Activated CD8-positive, alpha-beta memory T cell treated with anti-CD3 and anti-CD28 coated beads, Interleukin-2, amount 10 ng/mL, durations not matched to agents 7 days and 5 days (primary cell): ENCODE data around the gene EHMT1. TPM values are rescaled to one million over a fixed set of nuclear protein-coding genes. Genes with fewer than 3 reads are reported as not detected.

Source experiments
- ATAC-seq: fragments of 150-1000 bp; cut with Tn5 transposase; one replicate; pipeline ENCODE4 v1.10.0; 2021; ENCODE audit warnings: moderate library complexity
- CTCF ChIA-PET: fragments of 350-600 bp; sonication (Branson Sonifier 250); formaldehyde crosslinking; loops from one replicate; lab custom pipeline; 2021; ENCODE audit warnings: antibody characterized with exemption; lab: Charles Lee
- DNase-seq: peaks from one replicate; pipeline ENCODE4 v3.0.0-alpha.2; 2020
- H3K27ac Mint-ChIP-seq: one replicate; pipeline ENCODE4 v1.8.0; 2021; ENCODE audit warnings: mild to moderate bottlenecking, mixed read lengths
- H3K27me3 Mint-ChIP-seq: one replicate; pipeline ENCODE4 v1.8.0; 2021; ENCODE audit warnings: mixed read lengths
- H3K36me3 Mint-ChIP-seq: one replicate; pipeline ENCODE4 v1.8.0; 2021; ENCODE audit warnings: mild to moderate bottlenecking, mixed read lengths
- H3K4me1 Mint-ChIP-seq: one replicate; pipeline ENCODE4 v1.8.0; 2021; ENCODE audit warnings: mixed read lengths
- H3K4me3 Mint-ChIP-seq: one replicate; pipeline ENCODE4 v1.8.0; 2021; ENCODE audit warnings: mild to moderate bottlenecking, moderate library complexity, mixed read lengths
- H3K9me3 Mint-ChIP-seq: one replicate; pipeline ENCODE4 v1.8.0; 2022; ENCODE audit warnings: low read depth, mixed read lengths
- total RNA-seq, 2 experiments: library from RNA; stranded (reverse); gene quantifications; one replicate each; pipeline ENCODE4 v1.2.3, GENCODE V29; 2021

Gene EHMT1
- total RNA-seq = 100 to 1,000 TPM in 1 of 2 experiments, 10 to 100 TPM in 1; 99.9 to 130 TPM

- Mint-ChIP-seq H3K27ac (peak within 1 kb of the TSS; percentile 89), H3K9me3 (no peaks in the 10 kb centered on the region), H3K4me3 (peak within 1 kb of the TSS; percentile 84), H3K27me3 (no peaks in the 10 kb centered on the region), H3K36me3 (peaks cover 19% of the 10 kb centered on the region), H3K4me1 (peaks cover 40% of the 10 kb centered on the region)
- CTCF ChIA-PET = interaction anchor here (0.6 to 2.2 kb wide), 7 partner anchors 10 to 67 kb away, joined by 3 to 15 read pairs (median 3); partner anchors contain the start of genes DPH7 and MRPL41
- DNase-seq (peak; percentile 91), ATAC-seq (peak; percentile 88)
Observed at GRCh38 chr9:137618105-137619067, at the start of gene EHMT1. EHMT1 (plus strand) TSS chr9:137619005; CDS start chr9:137619029, 24 bp downstream.

GRCh38 chr9:137569609-137570203, 49.1 kb upstream of the EHMT1 start:
- no peak overlapping the region for H3K4me3 Mint-ChIP-seq
- ATAC-seq = no peak
- peaks cover 5% of the 10 kb centered on the region for H3K4me1 Mint-ChIP-seq
- peaks cover 28% of the 10 kb centered on the region for H3K36me3 Mint-ChIP-seq
- H3K9me3 Mint-ChIP-seq = no peaks in the 10 kb centered on the region
- H3K27ac Mint-ChIP-seq = no peak overlapping the region
- CTCF ChIA-PET = interaction anchor here (1.3 kb wide), 1 partner anchor 10 kb away, joined by 4 read pairs; no protein-coding TSS in a partner anchor
- no peaks in the 10 kb centered on the region for H3K27me3 Mint-ChIP-seq
- DNase-seq = no peak

GRCh38 chr9:137570566-137570965, 48.2 kb upstream of the EHMT1 start:
- no peaks in the 10 kb centered on the region for H3K27me3 Mint-ChIP-seq
- H3K4me1 Mint-ChIP-seq = peaks cover 10% of the 10 kb centered on the region
- ATAC-seq (no peak), DNase-seq (no peak)
- CTCF ChIA-PET = interaction anchor here (1.3 kb wide), 1 partner anchor 9 kb away, joined by 4 read pairs; no protein-coding TSS in a partner anchor
- H3K9me3 Mint-ChIP-seq = no peaks in the 10 kb centered on the region
- no peak overlapping the region for H3K4me3 Mint-ChIP-seq
- peaks cover 32% of the 10 kb centered on the region for H3K36me3 Mint-ChIP-seq
- no peak overlapping the region for H3K27ac Mint-ChIP-seq

GRCh38 chr9:137574192-137574591, 44.6 kb upstream of the EHMT1 start:
- CTCF ChIA-PET = interaction anchor here (2.7 kb wide), 1 partner anchor 14 kb away, joined by 8 read pairs; no protein-coding TSS in a partner anchor
- no peak for DNase-seq
- H3K36me3 Mint-ChIP-seq = peaks cover 39% of the 10 kb centered on the region

GRCh38 chr9:137575364-137575715, 43.5 kb upstream of the EHMT1 start:
- Mint-ChIP-seq H3K4me1 (peaks cover 35% of the 10 kb centered on the region), H3K4me3 (no peak overlapping the region), H3K36me3 (peaks cover 34% of the 10 kb centered on the region), H3K27ac (peak overlapping the region; percentile 79), H3K27me3 (no peaks in the 10 kb centered on the region), H3K9me3 (no peaks in the 10 kb centered on the region)
- DNase-seq = peak; percentile 51
- CTCF ChIA-PET = interaction anchor here (1.3 to 2.7 kb wide), 2 partner anchors 13 to 23 kb away, joined by 4 to 8 read pairs; partner anchors contain the start of gene MRPL41
- ATAC-seq = no peak

More at GRCh38 chr9:137574192-137574591, 44.6 kb upstream of the EHMT1 start:
- H3K4me1 Mint-ChIP-seq = peaks cover 34% of the 10 kb centered on the region
- H3K27me3 Mint-ChIP-seq = no peaks in the 10 kb centered on the region
- H3K9me3 Mint-ChIP-seq = no peaks in the 10 kb centered on the region
- ATAC-seq = no peak
- no peak overlapping the region for H3K27ac Mint-ChIP-seq
- no peak overlapping the region for H3K4me3 Mint-ChIP-seq

- Mint-ChIP-seq H3K27ac (peak overlapping the region; percentile 79), H3K9me3 (no peaks in the 10 kb centered on the region), H3K36me3 (peaks cover 28% of the 10 kb centered on the region), H3K4me1 (peaks cover 35% of the 10 kb centered on the region), H3K27me3 (no peaks in the 10 kb centered on the region), H3K4me3 (peak overlapping the region; percentile 48)
- CTCF ChIA-PET = interaction anchor here (1.3 to 2.7 kb wide), 2 partner anchors 12 to 24 kb away, joined by 4 to 8 read pairs; partner anchors contain the start of gene MRPL41
- ATAC-seq = no peak
- DNase-seq = peak; percentile 50
Observed at GRCh38 chr9:137575716-137576411, 42.9 kb upstream of the EHMT1 start.

GRCh38 chr9:137578518-137579258, 40.1 kb upstream of the EHMT1 start, which contains the start of gene DPH7:
DPH7 (minus strand) TSS chr9:137578925; CDS start chr9:137578777, 148 bp downstream.
- DNase-seq (peak; percentile 96), ATAC-seq (peak; percentile 98)
- Mint-ChIP-seq H3K4me3 (peak within 1 kb of the TSS; percentile 80), H3K9me3 (no peaks in the 10 kb centered on the region), H3K27ac (peak within 1 kb of the TSS; percentile 74), H3K36me3 (peaks cover 18% of the 10 kb centered on the region), H3K27me3 (no peaks in the 10 kb centered on the region), H3K4me1 (peaks cover 35% of the 10 kb centered on the region)
- CTCF ChIA-PET = interaction anchor here (0.8 to 3.0 kb wide), 16 partner anchors 8 to 156 kb away, joined by 3 to 19 read pairs (median 4); partner anchors contain the start of genes EHMT1, MRPL41 and ZMYND19

GRCh38 chr9:137579259-137579604, 39.6 kb upstream of the EHMT1 start:
- DNase-seq (no peak), ATAC-seq (no peak)
- peak overlapping the region; percentile 80 for H3K4me3 Mint-ChIP-seq

GRCh38 chr9:137580209-137580953, 38.4 kb upstream of the EHMT1 start:
- peaks cover 31% of the 10 kb centered on the region for H3K4me1 Mint-ChIP-seq
- no peak overlapping the region for H3K27ac Mint-ChIP-seq
- ATAC-seq = no peak
- CTCF ChIA-PET = interaction anchor here (1.1 to 2.6 kb wide), 7 partner anchors 8 to 93 kb away, joined by 3 to 19 read pairs (median 5); partner anchors contain the start of genes MRPL41 and ZMYND19
- H3K4me3 Mint-ChIP-seq = no peak overlapping the region
- H3K9me3 Mint-ChIP-seq = no peaks in the 10 kb centered on the region
- H3K27me3 Mint-ChIP-seq = no peaks in the 10 kb centered on the region
- no peak for DNase-seq
- H3K36me3 Mint-ChIP-seq = peaks cover 8% of the 10 kb centered on the region

More at GRCh38 chr9:137579259-137579604, 39.6 kb upstream of the EHMT1 start:
- H3K9me3 Mint-ChIP-seq = no peaks in the 10 kb centered on the region
- peaks cover 14% of the 10 kb centered on the region for H3K36me3 Mint-ChIP-seq
- peak overlapping the region; percentile 49 for H3K27ac Mint-ChIP-seq
- H3K27me3 Mint-ChIP-seq = no peaks in the 10 kb centered on the region
- H3K4me1 Mint-ChIP-seq = peaks cover 35% of the 10 kb centered on the region
- CTCF ChIA-PET = interaction anchor here (0.6 to 3.0 kb wide), 15 partner anchors 9 to 1170 kb away, joined by 3 to 19 read pairs (median 4); partner anchors contain the start of genes EHMT1, MRPL41 and ZMYND19

GRCh38 chr9:137580954-137581322, 37.9 kb upstream of the EHMT1 start:
- ATAC-seq = no peak
- Mint-ChIP-seq H3K36me3 (peaks cover 3% of the 10 kb centered on the region), H3K4me3 (no peak overlapping the region), H3K27me3 (no peaks in the 10 kb centered on the region), H3K4me1 (peaks cover 25% of the 10 kb centered on the region), H3K9me3 (no peaks in the 10 kb centered on the region), H3K27ac (no peak overlapping the region)
- CTCF ChIA-PET = interaction anchor here (0.6 to 2.6 kb wide), 3 partner anchors 10 to 47 kb away, joined by 3 to 10 read pairs (median 3); partner anchors contain the start of gene ZMYND19
- DNase-seq = no peak
